ENCODE data around the gene GSTA2. TPM values are rescaled to one million over a fixed set of nuclear protein-coding genes. Genes with fewer than 3 reads are reported as not detected.
A peak's percentile ranks its signal among the peaks of the same experiment; 100 is the strongest.
"Not testable (repeated sequence)": the region's sequence is repeated elsewhere in the genome, so short reads cannot be mapped to it uniquely, and the experiment has no call there.

The GSTA2 gene
- total RNA-seq, 1 donor from 2014 or later, result not detected

DNA sequence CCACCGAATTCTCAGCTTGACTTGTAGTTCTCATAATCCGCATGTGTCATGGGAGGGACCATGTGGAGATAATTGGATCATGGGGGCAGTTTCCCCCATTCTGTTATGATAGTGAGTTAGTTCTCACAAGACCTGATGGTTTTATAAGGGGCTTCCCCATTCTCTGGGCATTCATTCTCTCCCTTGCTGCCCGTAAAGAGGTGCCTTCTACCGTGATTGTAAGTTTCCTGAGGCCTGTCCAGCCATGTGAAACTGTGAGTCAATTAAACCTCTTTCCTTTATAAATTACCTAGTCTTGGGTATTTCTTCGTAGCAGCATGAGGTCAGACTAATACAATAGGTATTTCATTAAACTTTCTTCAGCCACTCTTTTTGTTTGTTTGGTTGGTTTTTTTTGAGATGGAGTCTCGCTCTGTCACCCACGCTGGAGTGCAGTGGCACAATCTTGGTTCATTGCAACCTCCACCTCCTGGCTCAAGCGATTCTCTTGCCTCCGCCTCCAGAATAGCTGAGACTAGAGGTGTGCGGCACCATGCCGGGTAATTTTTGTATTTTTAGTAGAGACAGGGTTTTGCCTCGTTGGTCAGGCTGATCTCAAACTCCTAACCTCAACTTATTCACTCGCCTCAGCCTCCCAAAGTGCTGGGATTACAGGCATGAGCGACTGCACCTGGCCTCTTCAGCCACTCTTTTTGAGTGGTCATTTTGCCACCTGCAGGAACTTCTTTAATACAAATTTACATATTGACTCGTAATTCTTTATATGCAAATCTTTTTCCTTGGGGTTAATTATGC is 36.3 kb downstream of the GSTA2 start:
- DNase-seq (ENCODE audit: extremely low read depth, low read depth, low spot score), result no peak

GRCh38 chr6:52726193-52726542 is 37.1 kb downstream of the GSTA2 start:
- no peak for DNase-seq (ENCODE audit: extremely low read depth, low read depth, low spot score)

GRCh38 chr6:52725535-52726192 is 37.6 kb downstream of the GSTA2 start:
- no peak for DNase-seq (ENCODE audit: extremely low read depth, low read depth, low spot score)

- no peak for DNase-seq (ENCODE audit: extremely low read depth, low read depth, low spot score)
These were observed 38.1 kb downstream of the GSTA2 start for GRCh38 chr6:52725143-52725534.

- peak; percentile 7 for DNase-seq (ENCODE audit: extremely low read depth, low read depth, low spot score)
These were observed 38.7 kb downstream of the GSTA2 start for GRCh38 chr6:52724406-52725121.

DNA sequence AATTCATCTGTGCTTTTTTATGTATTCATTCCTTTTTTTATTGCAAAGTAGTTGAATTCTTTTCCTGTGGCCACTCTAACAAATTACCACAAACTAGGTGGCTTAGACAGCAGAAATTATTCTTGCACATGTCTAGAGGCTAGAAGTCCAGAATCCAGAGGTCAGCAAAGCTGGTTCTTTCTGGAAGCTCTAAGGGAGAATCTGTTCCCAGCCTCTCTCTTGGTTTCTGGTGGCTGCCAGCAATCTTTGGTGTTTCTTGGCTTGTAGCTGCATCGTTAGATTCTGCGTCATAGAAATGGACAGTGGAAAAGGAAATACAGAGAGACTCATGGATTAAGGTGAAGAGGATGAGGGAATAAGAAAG is 39.3 kb downstream of the GSTA2 start:
- no peak for DNase-seq (ENCODE audit: extremely low read depth, low read depth, low spot score)

- DNase-seq (ENCODE audit: extremely low read depth, low read depth, low spot score), result no peak
These were observed 43.0 kb downstream of the GSTA2 start for GRCh38 chr6:52720321-52720720.

GRCh38 chr6:52718550-52718949 is 44.7 kb downstream of the GSTA2 start:
- no peak for DNase-seq (ENCODE audit: extremely low read depth, low read depth, low spot score)

- DNase-seq (ENCODE audit: extremely low read depth, low read depth, low spot score), result not testable (repeated sequence)
These were observed 48.5 kb downstream of the GSTA2 start for GRCh38 chr6:52714761-52715160.

DNA sequence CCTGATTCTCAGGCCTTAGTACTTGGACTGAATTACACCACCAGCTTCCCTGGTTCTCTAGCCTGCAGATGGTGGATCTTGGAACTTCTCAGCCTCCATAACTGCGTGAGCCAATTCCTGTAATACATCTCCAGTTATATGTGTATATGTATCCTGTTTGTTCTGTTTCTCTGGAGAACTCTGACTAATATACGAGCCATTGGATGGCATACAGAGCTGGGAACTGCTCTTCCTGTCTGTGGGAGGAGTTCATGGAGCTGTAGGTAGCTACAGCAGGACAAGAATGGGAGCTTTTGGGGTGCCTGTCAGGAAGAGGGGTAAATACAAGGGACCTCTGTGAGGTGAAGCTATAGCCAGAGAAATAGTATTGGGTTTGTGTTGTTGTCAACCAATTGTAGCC is 51.1 kb downstream of the GSTA2 start:
- no peak for DNase-seq (ENCODE audit: extremely low read depth, low read depth, low spot score)

DNA sequence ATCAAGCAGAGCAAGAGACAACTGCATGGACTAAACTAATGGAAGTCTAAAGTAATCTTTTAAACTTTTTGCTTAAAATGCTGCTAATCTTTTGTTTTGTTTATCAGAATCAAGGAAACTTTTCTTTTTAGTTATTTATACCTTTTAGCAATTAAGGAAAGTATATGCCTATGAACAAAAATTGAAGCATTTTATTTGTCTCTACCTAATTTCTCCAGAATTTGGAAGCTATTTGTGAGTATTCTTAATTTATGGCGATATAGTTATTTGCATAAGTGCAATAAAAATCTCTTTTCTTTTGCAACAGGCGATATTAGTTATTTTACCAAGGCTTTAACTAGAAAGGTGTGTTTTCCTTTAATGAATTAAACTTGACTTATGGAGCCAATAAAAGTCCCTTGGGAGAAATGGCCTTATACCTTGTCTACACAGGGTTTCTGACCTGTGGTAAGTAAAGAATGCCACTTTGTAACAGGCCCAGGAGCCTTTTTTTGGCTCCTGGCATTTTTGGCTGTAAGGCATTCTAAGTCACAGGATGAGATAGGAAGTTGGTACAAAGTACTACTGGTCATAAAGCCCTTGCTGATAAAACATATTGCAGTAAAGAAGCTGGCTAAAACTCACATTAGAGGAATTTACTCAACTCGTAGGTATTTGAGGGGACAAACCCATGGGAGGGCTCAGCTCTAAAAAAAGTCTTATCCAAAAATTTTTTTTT is 55.2 kb downstream of the GSTA2 start:
- DNase-seq (ENCODE audit: extremely low read depth, low read depth, low spot score), result no peak

GRCh38 chr6:52706001-52706400 is 57.3 kb downstream of the GSTA2 start:
- DNase-seq (ENCODE audit: extremely low read depth, low read depth, low spot score), result no peak

- DNase-seq (ENCODE audit: extremely low read depth, low read depth, low spot score), result not testable (repeated sequence)
These were observed 58.3 kb downstream of the GSTA2 start for GRCh38 chr6:52704781-52705502.

- no peak for DNase-seq (ENCODE audit: extremely low read depth, low read depth, low spot score)
These were observed 59.2 kb downstream of the GSTA2 start for GRCh38 chr6:52704060-52704459.

Other genes starting within 250 kb of the GSTA2 start
- 92.5 and 99.0 TPM in 2 replicates for gene TRAM2, start 186.4 kb downstream of the GSTA2 start, total RNA-seq
- 26.3 and 30.1 TPM in 2 replicates for gene TMEM14A, start 92.4 kb downstream of the GSTA2 start, total RNA-seq
- not detected in 2 replicates for gene GSTA1, start 40.3 kb upstream of the GSTA2 start, total RNA-seq
- not detected in 2 replicates for gene GSTA5, start 77.3 kb upstream of the GSTA2 start, total RNA-seq
- not detected in 2 replicates for gene GSTA3, start 146.2 kb upstream of the GSTA2 start, total RNA-seq
- gene GSTA4, start 231.8 kb upstream of the GSTA2 start, total RNA-seq, result 21.8 and 25.3 TPM in 2 replicates

Data from glomerular endothelial cell (primary cell).